Nucleus accumbens (tissue), 56 donors: ENCODE measurements around the gene CYP2A6.
A peak's percentile ranks its signal among the peaks of the same experiment; 100 is the strongest.
"Not testable (repeated sequence)": the region's sequence is repeated elsewhere in the genome, so short reads cannot be mapped to it uniquely, and the experiment has no call there.

Experiments used
- DNase-seq, 56 donors: peaks; one replicate each; lab custom pipeline; 2025; lab: John Stamatoyannopoulos, UW

Gene CYP2A6

DNA sequence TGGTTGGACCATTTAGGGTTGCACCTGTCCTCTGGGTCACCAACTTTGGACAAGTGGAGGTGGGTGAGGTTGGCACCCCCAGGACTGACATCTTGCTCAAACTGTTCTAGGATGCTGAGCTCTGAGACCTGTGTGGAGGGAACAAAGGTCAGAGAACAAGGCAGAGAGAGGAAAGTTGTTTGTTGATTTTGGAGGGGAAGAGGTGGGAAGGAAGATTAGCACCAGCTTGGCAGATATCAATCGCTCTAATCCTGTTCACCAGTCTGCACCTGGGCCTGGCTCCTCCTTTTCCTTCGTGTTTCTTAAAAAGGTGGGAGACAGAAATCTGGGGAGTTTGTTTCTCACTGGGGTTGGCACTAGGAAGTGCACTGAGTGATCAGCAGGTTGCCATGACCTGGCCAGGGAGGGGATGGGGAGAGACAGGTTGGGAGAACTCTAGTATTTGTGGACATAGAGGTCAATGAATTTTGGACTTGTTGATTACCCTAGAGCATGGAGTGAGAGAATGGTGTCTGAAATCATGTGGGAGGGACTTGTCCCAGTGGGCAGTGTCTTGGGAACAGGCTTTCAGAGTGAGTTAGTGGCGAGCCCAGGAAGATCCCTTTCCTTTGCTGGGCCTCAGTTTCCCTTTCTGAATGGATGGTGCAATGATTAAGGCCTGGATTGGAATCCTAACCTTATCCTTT, 2.4 kb upstream of the CYP2A6 start:
- DNase-seq = not testable (repeated sequence)

GRCh38 chr19:40846722-40847121, 3.5 kb downstream of the CYP2A6 start:
- not testable (repeated sequence) for DNase-seq

DNA sequence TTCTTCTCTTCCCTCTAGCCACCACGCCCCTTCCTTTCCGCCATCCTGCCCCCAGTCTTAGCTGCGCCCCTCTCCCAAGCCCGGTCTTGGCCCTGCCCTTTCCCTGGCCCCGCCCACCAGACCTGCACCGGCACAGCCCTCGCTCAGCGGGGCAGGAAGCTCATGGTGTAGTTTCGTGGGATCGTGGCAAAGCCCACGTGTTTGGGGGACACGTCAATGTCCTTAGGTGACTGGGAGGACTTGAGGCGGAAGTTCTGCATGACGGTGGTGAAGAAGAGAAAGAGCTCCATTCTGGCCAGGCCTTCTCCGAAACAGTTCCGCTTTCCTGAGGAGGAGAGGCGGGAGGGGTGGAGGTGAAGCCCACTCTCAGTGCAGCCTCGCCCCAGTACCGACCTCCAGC, 6.6 kb downstream of the CYP2A6 start:
- peak in 1 of 56 donors; percentile 8 for DNase-seq

DNA sequence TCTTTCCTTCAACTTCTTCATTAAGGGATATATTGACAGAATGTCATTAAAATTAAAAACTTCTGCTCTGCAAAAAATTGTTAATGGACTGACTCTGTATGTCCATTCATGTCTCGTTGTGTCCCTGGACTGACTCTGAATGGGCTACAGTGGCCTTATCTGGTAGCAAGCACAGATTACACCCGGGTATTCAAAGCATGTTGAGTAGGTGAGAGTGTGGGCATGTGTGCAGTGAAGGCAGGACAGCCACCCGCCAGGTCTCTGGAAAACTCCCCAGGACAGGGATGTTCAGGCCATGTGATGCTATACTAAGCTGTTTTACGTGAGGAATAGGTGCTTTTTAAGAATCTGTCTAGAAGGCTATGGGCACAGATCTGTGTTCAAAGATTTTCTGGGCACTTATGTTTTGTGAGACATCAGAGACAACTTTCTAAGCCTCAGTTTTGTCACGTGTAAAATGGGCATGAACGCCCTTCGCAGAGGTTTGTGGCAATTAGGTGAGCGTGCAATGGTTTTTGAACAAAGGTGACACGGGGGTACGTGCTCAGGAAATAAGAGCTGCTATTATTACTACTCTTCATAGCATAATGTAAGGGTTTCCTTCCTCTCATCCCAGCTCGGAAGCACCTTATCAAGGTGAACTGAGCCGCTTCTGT, 7.1 kb downstream of the CYP2A6 start:
- not testable (repeated sequence) for DNase-seq

DNA sequence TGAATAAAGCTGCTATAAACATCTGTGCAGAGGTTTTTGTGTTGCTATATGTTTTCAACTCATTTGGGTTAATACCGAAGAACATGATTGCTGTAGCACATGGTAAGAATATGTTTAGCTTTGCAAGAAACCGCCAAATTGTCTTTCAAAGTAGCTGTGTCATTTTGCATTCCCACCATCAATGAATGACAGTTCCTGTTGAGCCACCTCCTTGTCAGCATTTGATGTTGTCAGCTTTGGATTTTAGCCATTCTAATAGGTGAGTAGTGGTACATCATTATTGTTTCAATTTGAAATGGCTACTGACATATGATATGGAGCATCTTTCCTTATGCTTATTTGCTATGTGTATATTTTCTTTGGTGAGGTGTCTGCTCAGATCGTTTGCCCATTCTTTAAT, 8.2 kb downstream of the CYP2A6 start:
- DNase-seq = not testable (repeated sequence)

DNA sequence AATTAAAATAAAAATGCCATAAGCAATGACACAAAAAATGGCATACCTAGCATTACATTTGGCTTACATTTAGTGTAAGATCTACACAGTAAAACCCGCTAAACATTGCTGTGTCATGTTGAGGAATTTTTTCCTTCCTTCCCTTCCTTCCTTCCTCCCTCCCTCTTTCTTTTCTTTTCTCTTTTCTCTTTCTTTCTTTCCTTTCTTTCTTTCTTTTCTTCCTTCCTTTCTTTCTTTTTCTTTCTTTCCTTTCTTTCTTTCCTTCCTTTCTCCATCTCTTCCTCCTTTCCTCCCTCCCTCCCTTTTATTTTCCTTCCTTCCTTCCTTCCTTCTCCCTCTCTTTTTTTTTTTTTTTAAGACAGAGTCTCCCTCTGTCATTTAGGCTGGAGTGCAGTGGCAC, 11.8 kb downstream of the CYP2A6 start:
- not testable (repeated sequence) for DNase-seq

GRCh38 chr19:40836754-40837429, 13.4 kb downstream of the CYP2A6 start:
- no peak for DNase-seq

DNA sequence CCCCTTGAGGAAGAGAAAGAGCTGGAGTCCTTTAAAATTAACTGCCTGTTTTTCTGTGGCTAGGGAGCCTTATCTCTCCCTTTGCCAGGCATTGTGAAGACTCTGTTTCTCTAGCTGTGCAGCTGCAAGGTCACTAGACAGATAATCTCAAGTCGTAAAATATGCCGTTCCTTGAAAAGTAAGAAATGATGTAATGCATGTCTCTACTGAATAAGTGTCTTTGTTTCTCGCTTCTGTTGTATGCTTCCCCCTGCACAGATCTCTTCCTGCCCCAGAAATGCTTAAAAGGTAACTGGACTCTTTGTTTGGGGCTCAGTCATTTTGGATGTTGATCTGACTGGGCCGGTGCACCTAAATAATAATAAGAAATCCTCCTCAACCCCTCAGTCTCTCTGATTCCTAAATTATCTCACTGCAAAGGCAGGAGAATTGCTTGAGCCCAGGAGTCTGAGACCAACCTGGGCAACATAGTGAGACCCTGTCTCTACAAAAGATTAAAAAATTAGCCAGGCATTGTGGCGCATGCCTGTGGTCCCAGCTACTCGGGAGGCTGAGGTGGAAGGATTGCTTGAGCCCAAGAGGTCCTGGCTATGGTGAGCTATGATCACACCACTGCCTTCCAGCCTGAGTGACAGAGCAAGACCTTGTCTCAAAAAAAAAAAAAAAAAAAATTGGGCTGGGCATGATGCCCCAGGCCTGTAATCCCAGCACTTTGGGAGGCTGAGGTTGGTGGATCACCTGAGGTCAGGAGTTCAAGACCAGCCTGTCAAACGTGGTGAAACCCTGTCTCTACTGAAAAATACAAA, 16.3 kb downstream of the CYP2A6 start:
- DNase-seq = not testable (repeated sequence)

DNA sequence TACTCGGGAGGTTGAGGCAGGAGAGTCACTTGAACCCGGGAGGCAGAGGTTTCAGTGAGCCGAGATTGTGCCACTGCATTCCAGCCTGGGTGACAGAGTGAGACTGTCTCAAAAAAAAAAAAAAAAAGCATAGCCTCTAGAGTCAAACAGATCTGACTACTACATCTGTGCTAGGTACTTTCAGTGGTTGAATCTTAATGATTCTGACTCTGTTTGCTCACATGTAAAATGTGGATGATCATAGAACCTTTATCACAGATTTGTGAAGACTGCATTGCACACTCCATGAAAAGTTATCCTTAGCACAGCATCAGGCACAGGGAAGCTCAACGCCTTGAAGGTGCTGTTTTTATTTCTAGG, 17.8 kb downstream of the CYP2A6 start:
- DNase-seq = not testable (repeated sequence)

GRCh38 chr19:40831502-40832430, 18.5 kb downstream of the CYP2A6 start:
- DNase-seq = no peak

GRCh38 chr19:40830741-40831140, 19.5 kb downstream of the CYP2A6 start:
- DNase-seq = not testable (repeated sequence)

DNA sequence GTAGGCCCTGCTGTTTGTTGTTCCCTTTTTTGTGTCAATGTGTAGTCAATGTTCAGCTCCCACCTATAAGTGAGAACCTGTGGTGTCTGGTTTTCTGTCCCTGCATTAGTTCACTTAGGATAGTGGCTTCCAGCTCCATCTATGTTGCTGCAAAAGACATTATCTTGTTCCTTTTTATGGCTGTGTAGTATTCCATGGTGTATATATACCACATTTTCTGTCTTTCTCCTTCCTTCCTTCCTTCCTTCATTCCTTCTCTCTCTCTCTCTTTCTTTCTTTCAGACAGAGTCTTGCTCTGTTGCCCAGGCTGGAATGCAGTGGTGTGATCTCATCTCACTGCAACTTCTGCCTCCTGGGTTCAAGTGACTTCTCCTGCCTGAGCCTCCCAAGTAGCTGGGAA, 21.0 kb downstream of the CYP2A6 start:
- DNase-seq = no peak

DNA sequence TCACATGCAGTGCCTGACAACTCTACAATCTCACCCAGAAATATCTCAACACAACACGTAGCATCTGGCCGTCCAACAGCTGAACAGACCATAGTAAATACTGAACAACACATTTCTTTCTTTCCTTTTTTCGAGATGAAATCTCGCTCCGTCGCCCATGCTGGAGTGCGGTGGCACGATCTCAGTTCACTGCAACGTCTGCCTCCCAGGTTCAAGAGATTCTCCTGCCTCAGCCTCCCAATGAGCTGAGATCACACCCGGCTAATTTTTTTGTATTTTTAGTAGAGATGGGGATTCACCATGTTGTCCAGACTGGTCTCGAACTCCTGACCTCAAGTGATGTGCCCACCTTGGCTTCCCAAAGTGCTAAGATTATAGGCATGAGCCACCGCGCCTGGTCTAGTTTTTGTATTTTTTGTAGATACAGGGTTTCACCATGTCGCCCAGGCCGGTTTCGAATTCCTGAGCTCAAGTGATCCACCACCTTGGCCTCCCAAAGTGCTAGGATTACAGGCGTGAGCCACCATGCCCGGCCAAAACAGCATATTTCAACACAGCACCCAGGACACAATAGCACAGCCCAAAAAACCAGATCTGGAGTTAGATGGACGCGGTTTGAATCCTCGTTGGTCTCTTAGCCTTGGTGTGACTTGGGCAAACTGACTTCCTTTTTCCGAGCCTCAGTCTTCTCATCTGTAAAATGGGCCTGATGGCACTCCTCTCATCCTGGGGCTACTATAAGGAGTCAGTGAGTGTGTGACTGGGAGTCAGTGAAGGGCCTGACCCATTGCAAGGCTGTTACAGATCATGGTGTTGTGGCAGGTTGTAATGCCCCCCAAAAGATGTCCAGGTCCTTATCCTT, 22.6 kb downstream of the CYP2A6 start:
- peak in 1 of 56 donors; percentile 14 for DNase-seq

GRCh38 chr19:40826699-40827385, 23.4 kb downstream of the CYP2A6 start:
- DNase-seq = peak in 2 of 56 donors; percentile 25 to 29

- DNase-seq = not testable (repeated sequence)
Observed at GRCh38 chr19:40826312-40826698, 23.9 kb downstream of the CYP2A6 start.

DNA sequence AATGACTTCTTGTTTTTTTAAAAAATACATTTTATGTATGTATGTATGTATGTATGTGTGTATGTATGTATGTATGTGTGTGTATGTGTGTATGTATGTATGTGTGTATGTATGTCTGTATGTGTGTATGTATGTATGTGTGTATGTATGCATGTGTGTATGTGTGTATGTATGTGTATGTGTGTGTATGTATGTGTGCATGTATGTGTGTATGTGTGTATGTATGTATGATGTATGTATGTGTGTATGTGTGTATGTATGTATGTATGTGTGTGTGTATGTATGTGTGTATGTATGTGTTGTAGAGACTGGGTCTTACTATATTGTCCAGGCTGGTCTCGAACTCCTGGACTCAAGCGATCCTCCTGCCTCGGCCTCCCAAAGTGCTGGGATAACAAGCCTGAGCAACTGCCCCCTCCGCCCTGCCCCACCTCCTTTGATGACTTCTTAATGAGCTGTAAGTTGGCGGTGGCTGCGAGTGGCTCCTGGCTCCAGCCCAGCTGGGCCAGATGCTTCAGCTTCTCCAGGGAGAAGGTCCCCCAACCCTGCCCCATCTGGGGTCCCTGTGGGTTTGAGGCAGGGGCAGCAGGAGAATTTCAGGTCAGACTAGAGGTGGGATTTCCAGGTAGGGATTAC, 24.7 kb downstream of the CYP2A6 start:
- DNase-seq = not testable (repeated sequence)

GRCh38 chr19:40824916-40825315, 25.3 kb downstream of the CYP2A6 start:
- not testable (repeated sequence) for DNase-seq
